Endodermal cell (in vitro differentiated cells): Measurements from ENCODE around the gene SPATA17. TPM values are rescaled to one million over a fixed set of nuclear protein-coding genes. Genes with fewer than 3 reads are reported as not detected.

Experiments used
- DNase-seq: peaks from one replicate; pipeline ENCODE4 v3.0.0-alpha.2; 2017
- H3K27ac ChIP-seq: 2 replicates; pipeline ENCODE4 v1.5.1; 2013; ENCODE audit warnings: mild to moderate bottlenecking, low read depth, low read length, moderate library complexity
- H3K27me3 ChIP-seq: 2 replicates; pipeline ENCODE4 v1.6.1; 2013; ENCODE audit warnings: mild to moderate bottlenecking, low read length, moderate library complexity; ENCODE audit not compliant: insufficient read depth, control insufficient read depth, poor library complexity, severe bottlenecking
- H3K36me3 ChIP-seq: 2 replicates; pipeline ENCODE4 v1.7.0; 2013; ENCODE audit warnings: mild to moderate bottlenecking, low read length, moderate library complexity; ENCODE audit not compliant: control insufficient read depth, insufficient read depth
- H3K4me1 ChIP-seq: one replicate; pipeline ENCODE4 v1.7.0; 2013; ENCODE audit warnings: low read length; ENCODE audit not compliant: control insufficient read depth, insufficient read depth
- H3K4me3 ChIP-seq: 2 replicates; pipeline ENCODE4 v1.5.1; 2013; ENCODE audit warnings: mild to moderate bottlenecking, low read length, moderate library complexity
- H3K9ac ChIP-seq: 2 replicates; pipeline ENCODE4 v1.6.1; 2013; ENCODE audit warnings: mild to moderate bottlenecking, low read length, moderate library complexity; ENCODE audit not compliant: poor library complexity, severe bottlenecking; ENCODE audit errors: extremely low read depth
- H3K9me3 ChIP-seq: 2 replicates; pipeline ENCODE4 v1.6.1; 2013; ENCODE audit warnings: mild to moderate bottlenecking, low read length, moderate library complexity; ENCODE audit not compliant: control insufficient read depth
- H3K27ac Mint-ChIP-seq: 2 replicates; pipeline ENCODE4 v1.8.0; 2020; ENCODE audit warnings: mixed read lengths
- H3K27me3 Mint-ChIP-seq: 2 replicates; pipeline ENCODE4 v1.8.0; 2021; ENCODE audit warnings: mild to moderate bottlenecking, mixed read lengths; ENCODE audit not compliant: insufficient read depth
- H3K36me3 Mint-ChIP-seq: 2 replicates; pipeline ENCODE4 v1.8.0; 2020; ENCODE audit warnings: low read depth, mixed read lengths
- H3K4me1 Mint-ChIP-seq: 2 replicates; pipeline ENCODE4 v1.8.0; 2020; ENCODE audit warnings: mixed read lengths
- H3K4me3 Mint-ChIP-seq: 2 replicates; pipeline ENCODE4 v1.8.0; 2020; ENCODE audit warnings: mild to moderate bottlenecking, moderate library complexity, mixed read lengths
- H3K9me3 Mint-ChIP-seq: 2 replicates; pipeline ENCODE4 v1.8.0; 2020; ENCODE audit warnings: mild to moderate bottlenecking, mixed read lengths
- CTCF ChIP-seq: fragments of 200-600 bp; sonication (generic); conservative IDR thresholded peaks from 2 replicates; pipeline ENCODE4 v1.5.0; 2021; ENCODE audit warnings: antibody characterized with exemption, mild to moderate bottlenecking
- WGBS, 2 experiments: methylation state at CpG; one replicate each; pipeline versions ENCODE4 v1.1.5 to v1.1.7; 2013; ENCODE audit warnings: missing lambda C conversion rate in 2 of 2, mixed read lengths in 1 of 2; ENCODE audit not compliant: insufficient coverage in 1 of 2, insufficient read length in 1 of 2; 5-methylcytosine and 5-hydroxymethylcytosine counted together
- total RNA-seq, 2 donors: library from RNA; stranded (reverse); fragmentation: NEBNext Ultra II Directional in 1 of 2; extraction: Animal tissue kit (Norgen Biotek cat#: 25700) in 1 of 2; gene quantifications; 2 replicates in 1 of 2; 3 replicates in 1 of 2; pipeline ENCODE4 v1.2.1, GENCODE V29; 2021

SPATA17 gene
- total RNA-seq, 2 donors from 2014 or later: 0.93 to 1.6 TPM

GRCh38 chr1:217857061-217857460, 225.9 kb downstream of the SPATA17 start:
- no peaks in the 10 kb centered on the region for H3K27me3 ChIP-seq
- H3K36me3 ChIP-seq: no peaks in the 10 kb centered on the region
- peaks cover 15% of the 10 kb centered on the region for H3K9me3 Mint-ChIP-seq
- H3K27ac ChIP-seq: no peak overlapping the region
- 91% methylated on average over 5 of the region's 5 CpGs; no CpG with 5 or more reads in 1 of the 2 experiments for WGBS, 2 experiments
- H3K9ac ChIP-seq: no peak overlapping the region
- peaks cover 11% of the 10 kb centered on the region for H3K4me1 ChIP-seq
- peaks cover 26% of the 10 kb centered on the region for H3K4me1 Mint-ChIP-seq
- H3K27ac Mint-ChIP-seq: no peak overlapping the region
- no peak overlapping the region for H3K4me3 Mint-ChIP-seq
- H3K4me3 ChIP-seq: peak overlapping the region; percentile 3
- H3K9me3 ChIP-seq: peaks cover 18% of the 10 kb centered on the region
- no peak for DNase-seq
- H3K36me3 Mint-ChIP-seq: no peaks in the 10 kb centered on the region
- TF ChIP-seq CTCF: no peak
- no peaks in the 10 kb centered on the region for H3K27me3 Mint-ChIP-seq

GRCh38 chr1:217861658-217862057, 230.5 kb downstream of the SPATA17 start:
- Mint-ChIP-seq H3K27ac (no peak overlapping the region), H3K36me3 (no peaks in the 10 kb centered on the region)
- WGBS, 2 experiments: 100% methylated on average over 1 of the region's 1 CpG; no CpG with 5 or more reads in 1 of the 2 experiments

GRCh38 chr1:217867446-217867995, 236.4 kb downstream of the SPATA17 start:
- Mint-ChIP-seq H3K27ac (no peak overlapping the region), H3K9me3 (peaks cover 6% of the 10 kb centered on the region), H3K36me3 (no peaks in the 10 kb centered on the region), H3K27me3 (peaks cover 26% of the 10 kb centered on the region), H3K4me3 (no peak overlapping the region), H3K4me1 (no peaks in the 10 kb centered on the region)
- peaks cover 7% of the 10 kb centered on the region for H3K9me3 ChIP-seq
- 96 to 100% methylated on average over 1 to 3 of the region's 3 CpGs for WGBS, 2 experiments
- TF ChIP-seq CTCF: no peak
- H3K27me3 ChIP-seq: no peaks in the 10 kb centered on the region
- no peak overlapping the region for H3K27ac ChIP-seq
- no peaks in the 10 kb centered on the region for H3K4me1 ChIP-seq
- no peaks in the 10 kb centered on the region for H3K36me3 ChIP-seq
- no peak for DNase-seq
- H3K4me3 ChIP-seq: no peak overlapping the region
- no peak overlapping the region for H3K9ac ChIP-seq

More at GRCh38 chr1:217861658-217862057, 230.5 kb downstream of the SPATA17 start:
- no peak overlapping the region for H3K27ac ChIP-seq
- Mint-ChIP-seq H3K4me3 (no peak overlapping the region), H3K9me3 (peaks cover 15% of the 10 kb centered on the region), H3K27me3 (peaks cover 7% of the 10 kb centered on the region), H3K4me1 (peaks cover 10% of the 10 kb centered on the region)
- H3K36me3 ChIP-seq: no peaks in the 10 kb centered on the region
- no peak overlapping the region for H3K9ac ChIP-seq
- peaks cover 18% of the 10 kb centered on the region for H3K9me3 ChIP-seq
- peaks cover 6% of the 10 kb centered on the region for H3K4me1 ChIP-seq
- no peaks in the 10 kb centered on the region for H3K27me3 ChIP-seq
- DNase-seq: no peak
- H3K4me3 ChIP-seq: no peak overlapping the region
- no peak for TF ChIP-seq CTCF
